IPS-11a (cell line): Measurements from ENCODE around the gene ASB13.
A peak's percentile ranks its signal among the peaks of the same experiment; 100 is the strongest.

Experiments used
- H3K4me3 ChIP-seq: one replicate; pipeline ENCODE4 v1.5.1; 2013; ENCODE audit warnings: low read depth, low read length, control low read depth

Gene ASB13

GRCh38 chr10:5666008-5666840 is at the start of gene ASB13:
TSS of gene ASB13 (minus strand) at chr10:5666595. CDS start at chr10:5666551, 44 bp downstream.
- peak within 1 kb of the TSS; percentile 78 for H3K4me3 ChIP-seq

DNA sequence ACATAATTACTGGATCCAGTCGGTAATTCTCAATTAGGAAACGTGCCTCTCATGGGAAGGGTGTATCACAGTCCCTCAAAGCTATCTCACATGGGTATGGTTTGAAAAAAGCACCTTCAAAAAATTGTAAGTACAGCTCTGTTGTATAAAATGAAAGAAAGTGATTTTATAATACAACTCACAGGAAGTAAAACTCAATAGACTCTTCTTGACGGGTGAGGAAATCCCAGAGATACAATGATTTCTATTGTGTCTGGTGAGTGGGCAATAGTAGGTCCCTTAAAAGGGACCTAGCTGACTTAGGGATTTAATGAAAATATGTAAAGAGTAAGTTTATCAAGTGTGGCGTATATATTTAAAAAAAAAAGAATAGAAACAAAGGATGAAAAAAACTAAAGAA is 45.2 kb upstream of the ASB13 start:
- H3K4me3 ChIP-seq: no peak overlapping the region

GRCh38 chr10:5710859-5711258 is 44.5 kb upstream of the ASB13 start:
- no peak overlapping the region for H3K4me3 ChIP-seq

DNA sequence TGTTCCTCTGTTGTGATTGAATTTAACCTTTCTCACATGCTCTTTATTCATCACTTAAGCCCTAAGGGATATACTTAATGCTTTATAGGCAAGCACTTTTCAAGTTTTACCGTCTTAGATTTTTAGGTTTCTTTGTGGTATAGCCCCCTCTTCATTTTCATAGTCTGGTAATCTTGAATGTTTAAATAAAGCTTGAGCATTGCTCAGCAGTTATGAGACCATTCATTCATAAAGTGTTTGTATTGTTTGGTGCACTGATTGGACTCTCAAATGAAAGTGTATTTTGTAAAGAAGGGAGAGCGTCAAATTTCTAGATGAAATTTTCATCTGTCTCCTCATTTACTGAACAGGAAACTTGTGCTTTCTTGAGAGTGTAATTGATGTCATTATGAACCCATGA is 43.5 kb upstream of the ASB13 start:
- no peak overlapping the region for H3K4me3 ChIP-seq

- no peak overlapping the region for H3K4me3 ChIP-seq
Measured at GRCh38 chr10:5708356-5708755, 42.0 kb upstream of the ASB13 start.

DNA sequence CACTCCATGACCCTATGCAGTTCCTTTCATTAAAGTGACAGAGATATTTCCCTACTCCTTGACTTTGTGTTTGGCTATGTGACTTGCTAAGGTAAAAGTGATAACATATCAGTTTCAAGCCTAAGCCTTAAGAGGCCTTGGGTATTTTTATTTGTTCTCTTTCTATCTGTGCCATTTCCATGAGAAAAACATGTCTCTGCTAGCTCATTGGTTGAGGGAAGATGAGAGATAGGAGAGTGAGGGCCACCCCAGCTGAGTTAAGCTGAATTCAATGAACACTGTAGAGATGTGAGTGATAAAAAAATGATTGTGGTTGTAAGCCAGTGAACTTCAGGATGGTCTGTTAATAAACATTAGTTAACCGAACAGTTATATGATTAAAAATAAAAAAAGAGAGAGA is 31.7 kb upstream of the ASB13 start:
- no peak overlapping the region for H3K4me3 ChIP-seq

GRCh38 chr10:5697342-5697741 is 30.9 kb upstream of the ASB13 start:
- no peak overlapping the region for H3K4me3 ChIP-seq

DNA sequence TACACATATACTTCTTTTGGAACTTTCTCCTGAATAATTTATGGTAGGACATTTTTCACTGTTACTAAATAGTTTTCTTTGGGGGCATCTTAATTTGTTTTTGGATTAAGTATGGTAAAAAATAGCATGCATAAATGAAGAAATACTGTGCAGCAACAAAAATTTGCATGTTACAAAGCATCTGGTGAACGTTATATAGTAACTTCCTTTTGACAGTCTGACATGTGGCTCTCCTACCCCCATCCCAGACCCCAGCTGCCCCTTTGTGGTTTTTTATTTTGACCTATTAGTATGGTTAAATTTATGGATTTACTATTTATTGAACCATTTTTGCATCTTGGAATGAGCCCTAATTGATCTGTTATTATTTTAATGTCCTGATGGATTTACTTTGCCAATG is 28.2 kb upstream of the ASB13 start:
- H3K4me3 ChIP-seq: no peak overlapping the region

DNA sequence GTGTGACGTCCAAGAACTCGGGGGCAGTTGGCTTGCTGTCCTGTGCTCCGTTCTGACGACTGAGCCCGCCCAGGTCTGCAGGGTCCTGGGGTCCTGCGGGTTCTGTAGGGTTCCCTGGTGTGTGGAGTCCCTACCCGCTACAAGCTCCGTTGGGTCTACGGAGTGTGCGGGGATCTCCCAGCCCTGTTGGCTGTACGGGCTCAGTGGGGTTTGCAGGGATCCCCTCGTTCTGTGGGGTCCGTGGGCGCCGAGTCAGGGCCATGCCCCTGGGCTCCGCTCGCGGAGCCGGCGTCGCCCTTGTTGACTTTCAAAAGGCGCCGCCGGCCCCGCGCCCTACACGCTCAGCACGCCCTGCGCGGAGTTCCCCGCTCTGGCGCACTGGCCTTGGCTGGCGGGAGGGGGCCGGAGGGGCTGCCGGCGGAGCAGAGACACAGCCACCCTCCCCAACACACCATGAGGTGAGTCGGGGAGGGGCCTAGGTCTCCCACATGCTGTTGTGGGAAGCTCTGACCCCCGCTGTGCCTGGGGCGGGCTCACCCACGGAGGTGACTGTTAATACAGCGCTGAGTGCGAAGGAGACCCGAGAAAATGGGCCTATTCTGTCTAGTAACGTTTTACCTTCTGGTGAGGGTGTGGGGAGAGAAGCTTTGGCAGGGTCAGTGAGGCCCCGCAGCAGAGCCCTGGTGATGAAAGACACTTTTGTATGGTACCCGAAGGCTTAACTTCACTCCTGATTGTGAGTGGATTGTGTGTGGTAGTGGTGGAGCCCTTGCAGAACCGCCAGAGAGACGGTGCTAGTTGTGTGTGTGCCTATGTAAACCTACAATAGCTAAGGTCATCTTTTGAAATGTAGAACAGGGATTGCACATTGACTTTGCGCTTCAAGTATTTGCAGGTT is 26.3 kb upstream of the ASB13 start:
- H3K4me3 ChIP-seq: peak overlapping the region; percentile 61

GRCh38 chr10:5691786-5692185 is 25.4 kb upstream of the ASB13 start:
- peak overlapping the region; percentile 61 for H3K4me3 ChIP-seq

DNA sequence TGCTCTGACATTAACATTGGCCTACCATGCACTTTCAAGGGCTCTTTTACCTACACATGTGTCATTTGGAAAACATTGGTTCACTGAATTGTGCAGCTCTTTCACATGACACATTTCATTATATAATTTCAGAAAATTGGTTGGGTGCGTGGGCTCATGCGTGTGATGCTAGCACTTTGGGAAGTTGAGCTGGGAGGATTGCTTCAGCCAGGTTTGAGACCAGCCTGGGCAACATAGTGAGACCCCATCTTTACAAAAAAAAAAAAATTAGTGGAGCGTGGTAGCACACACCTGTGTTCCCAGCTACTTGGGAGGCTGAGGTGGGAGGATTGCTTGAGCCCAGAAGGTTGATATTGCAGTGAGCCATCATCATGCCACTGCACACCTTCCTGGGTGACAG is 22.2 kb upstream of the ASB13 start:
- H3K4me3 ChIP-seq: no peak overlapping the region

GRCh38 chr10:5685764-5686240 is 19.4 kb upstream of the ASB13 start:
- H3K4me3 ChIP-seq: peak overlapping the region; percentile 84

DNA sequence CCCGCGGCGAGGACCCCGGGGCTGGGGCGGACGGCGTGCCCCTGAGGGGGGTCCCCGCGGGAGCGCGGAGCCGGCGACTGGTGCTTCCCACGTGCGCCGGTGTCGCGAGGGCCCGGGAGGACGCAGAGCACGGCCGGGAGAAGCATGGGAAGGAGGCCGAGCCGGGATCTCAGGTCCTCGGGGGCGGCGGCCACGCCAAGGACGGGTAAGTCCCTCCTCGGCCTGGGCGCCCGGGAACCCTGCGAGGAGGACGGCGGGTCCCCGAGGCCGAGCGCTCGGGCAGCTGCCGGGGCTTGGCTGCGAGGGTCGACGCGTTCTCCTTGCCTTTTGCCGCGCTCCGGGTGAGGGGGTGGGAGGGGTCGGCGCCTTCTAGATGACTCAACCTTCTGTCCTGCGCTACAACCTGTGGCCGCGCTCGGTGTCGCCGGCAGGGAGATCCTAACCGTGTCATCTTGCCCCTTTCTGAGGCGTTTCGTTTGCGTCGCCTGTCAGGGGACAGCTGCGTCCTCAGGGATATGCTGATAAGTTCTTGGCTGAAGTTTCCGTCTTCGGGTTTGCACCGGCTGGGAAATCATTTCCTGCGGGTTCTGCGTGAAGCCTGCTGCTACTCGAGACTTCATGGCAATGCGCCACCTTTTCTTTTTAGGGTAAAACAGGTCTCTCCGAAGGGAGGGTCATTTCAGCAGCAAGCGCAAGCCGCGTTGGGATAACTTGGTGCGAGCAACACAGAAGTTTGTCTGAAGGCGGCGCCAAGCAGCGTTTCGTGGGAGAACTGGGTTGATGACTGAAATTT is 18.8 kb upstream of the ASB13 start:
- peak overlapping the region; percentile 84 for H3K4me3 ChIP-seq

GRCh38 chr10:5684318-5684970 is 18.0 kb upstream of the ASB13 start, which contains the start of gene TASOR2:
TSS of gene TASOR2 (plus strand) at chr10:5684838. CDS start at chr10:5720643, 35,805 bp downstream.
- H3K4me3 ChIP-seq: peak within 1 kb of the TSS; percentile 84

GRCh38 chr10:5683065-5683464 is 16.7 kb upstream of the ASB13 start:
- no peak overlapping the region for H3K4me3 ChIP-seq

DNA sequence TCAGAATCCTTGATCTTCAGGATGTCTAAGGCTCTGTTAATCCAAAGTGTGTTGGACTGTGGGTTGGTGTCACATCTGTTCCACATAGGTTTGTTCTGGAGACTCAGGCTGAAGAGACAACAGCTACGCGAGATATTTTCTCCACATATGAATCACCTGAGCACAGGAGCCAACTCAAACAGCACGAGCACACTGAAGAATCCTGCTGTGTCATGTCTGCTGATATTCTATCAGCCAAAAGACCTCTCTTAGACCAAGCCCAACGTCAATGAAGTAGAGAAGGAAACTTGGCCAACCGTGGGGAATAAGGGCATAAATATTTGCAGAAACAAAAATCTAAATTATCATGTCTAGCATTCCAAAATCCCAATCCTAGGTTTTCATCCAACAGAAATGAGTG is 15.5 kb upstream of the ASB13 start:
- H3K4me3 ChIP-seq: no peak overlapping the region

GRCh38 chr10:5679606-5680005 is 13.2 kb upstream of the ASB13 start:
- no peak overlapping the region for H3K4me3 ChIP-seq

- H3K4me3 ChIP-seq: no peak overlapping the region
Measured at GRCh38 chr10:5679037-5679435, 12.6 kb upstream of the ASB13 start.

DNA sequence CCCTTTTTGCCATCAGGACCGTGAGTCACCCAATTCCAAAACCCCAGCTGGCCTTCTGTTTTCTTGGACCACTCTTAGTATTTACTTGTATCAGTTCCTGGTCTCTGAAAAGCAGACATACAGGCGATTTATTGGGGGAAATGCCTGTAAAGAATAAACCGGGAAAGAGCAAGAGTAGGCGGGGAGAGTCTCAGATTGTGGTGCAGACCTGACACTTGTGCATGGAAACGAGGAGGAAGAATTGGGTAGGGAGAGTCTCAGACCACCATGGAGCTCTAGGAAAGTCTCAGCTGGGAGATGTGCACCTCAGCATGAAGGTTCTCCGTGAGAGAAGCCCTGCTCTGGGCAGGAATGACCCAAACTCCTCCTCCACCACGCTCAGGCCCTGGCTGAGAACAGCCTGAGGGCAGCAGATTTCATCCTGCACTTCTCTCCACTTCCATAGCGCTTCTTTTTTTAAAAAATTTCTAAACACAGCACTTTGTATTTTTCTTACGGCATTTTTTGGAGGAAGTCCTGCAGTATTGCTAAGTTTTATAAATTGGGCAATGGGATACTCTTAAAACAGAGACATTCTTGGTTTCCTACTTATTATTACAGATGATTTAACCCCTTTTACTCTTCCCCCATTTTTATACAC is 12.1 kb upstream of the ASB13 start:
- H3K4me3 ChIP-seq: no peak overlapping the region
